Lower leg skin (tissue), 4 donors: ENCODE data around the gene FSD1. TPM values are rescaled to one million over a fixed set of nuclear protein-coding genes. Genes with fewer than 3 reads are reported as not detected.

Experiments used
- DNase-seq, 2 donors: peaks; one replicate each; pipeline ENCODE4 v3.0.0-alpha.2; 2019; ENCODE audit warnings: low spot score in 2 of 2
- H3K4me3 ChIP-seq: fragments of 200-600 bp; sonication (generic); 2 replicates; pipeline ENCODE4 v1.5.1; 2017; ENCODE audit warnings: mild to moderate bottlenecking, low read depth; ENCODE audit not compliant: poor library complexity, severe bottlenecking
- CTCF ChIP-seq, 3 donors: fragments of 450-650 bp; IDR thresholded peaks; one replicate each; pipeline ENCODE4 v1.5.1; 2016; ENCODE audit warnings: antibody characterized with exemption in 3 of 3, mild to moderate bottlenecking in 3 of 3, moderate library complexity in 2 of 3
- POLR2A ChIP-seq, 2 donors: fragments of 450-650 bp; IDR thresholded peaks; one replicate each; pipeline ENCODE4 v1.6.1; 2016 to 2017; ENCODE audit warnings: antibody characterized with exemption in 2 of 2, mild to moderate bottlenecking in 1 of 2, moderate library complexity in 1 of 2
- WGBS, 2 donors: methylation state at CpG; one replicate each; pipeline ENCODE4 v1.1.5; 2018; 5-methylcytosine and 5-hydroxymethylcytosine counted together
- intact Hi-C: fragments of 100-400 bp; cut with DNase I; formaldehyde crosslinking; loops from one replicate; pipeline ENCODE4 v1.15.0; 2023; ENCODE audit warnings: low total_unique reads
- total RNA-seq, 4 donors: library from RNA; depleted of rRNA; stranded (reverse); fragments of >200 nt; gene quantifications; one replicate each; pipeline ENCODE4 v1.1.0, GENCODE V29; 2016

Gene FSD1
- total RNA-seq, 4 donors from 2014 or later: 0.16 to 0.64 TPM; not detected in 2

- no peak overlapping the region for H3K4me3 ChIP-seq
- intact Hi-C loops: no loop called here
- WGBS, 2 donors: 15 to 45% methylated on average over 12 to 15 of the region's 21 CpGs
- no peak for TF ChIP-seq CTCF (IDR thresholded peaks at IDR 0.05)
- no peak for TF ChIP-seq POLR2A (IDR thresholded peaks at IDR 0.05)
- DNase-seq: peak in 1 of 2 donors; percentile 92
These were observed 65.5 kb downstream of the FSD1 start for GRCh38 chr19:4369888-4370260.

- TF ChIP-seq POLR2A (IDR thresholded peaks at IDR 0.05) (no peak), CTCF (IDR thresholded peaks at IDR 0.05) (no peak)
- H3K4me3 ChIP-seq: no peak overlapping the region
- 76 to 78% methylated on average over 8 to 13 of the region's 15 CpGs for WGBS, 2 donors
- intact Hi-C loops: no loop called here
- DNase-seq: peak in 1 of 2 donors; percentile 83
These were observed 66.1 kb downstream of the FSD1 start for GRCh38 chr19:4370418-4371041.

DNA sequence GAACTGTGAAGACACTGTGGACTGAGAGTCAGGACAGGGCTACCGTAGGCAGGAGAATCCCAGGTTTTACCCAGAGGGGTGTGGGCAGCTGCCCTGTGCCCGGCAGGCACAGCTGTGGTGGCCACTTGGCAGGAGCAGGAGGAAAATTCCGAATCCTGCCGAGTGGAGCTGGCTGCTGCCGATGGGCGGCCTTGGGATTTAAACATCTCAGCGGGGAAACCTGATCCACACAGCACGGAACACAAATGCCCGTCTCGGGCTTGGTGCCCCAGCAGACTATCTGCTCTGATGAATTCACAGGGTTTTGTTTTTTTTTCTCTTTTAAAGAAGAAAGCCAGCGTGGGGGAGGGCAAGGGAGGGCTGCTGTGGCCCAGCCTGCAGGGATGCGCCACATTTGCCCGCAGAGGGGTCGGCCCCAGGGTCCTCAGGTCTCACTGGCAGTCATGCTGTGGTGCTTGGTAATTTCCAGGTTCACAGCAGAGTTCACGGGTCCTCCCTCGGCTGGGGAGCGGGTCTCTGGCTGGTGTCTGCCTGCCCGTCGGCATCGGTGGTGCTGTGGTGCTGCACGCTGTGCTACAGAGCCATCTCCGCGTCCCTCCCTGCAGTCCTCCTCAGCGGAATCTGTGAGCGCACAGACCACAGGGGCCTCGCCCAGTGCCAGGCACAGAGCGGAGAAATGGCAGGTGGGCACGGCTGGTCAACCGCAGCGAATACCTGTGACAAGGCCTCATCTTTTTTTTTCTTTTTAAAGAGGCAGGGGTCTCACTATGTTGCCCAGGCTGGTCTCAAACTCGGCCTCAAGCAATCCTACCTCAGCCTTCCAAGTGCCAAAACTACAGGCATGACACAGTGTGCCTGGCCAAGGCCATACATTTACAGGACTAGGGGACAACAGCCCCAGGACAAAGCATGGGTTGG, 67.1 kb downstream of the FSD1 start:
- no peak overlapping the region for H3K4me3 ChIP-seq
- TF ChIP-seq CTCF (IDR thresholded peaks at IDR 0.05): no peak
- TF ChIP-seq POLR2A (IDR thresholded peaks at IDR 0.05): no peak
- peak in 1 of 2 donors; percentile 85 for DNase-seq
- intact Hi-C loops: no loop called here
- 73 to 81% methylated on average over 26 to 31 of the region's 31 CpGs for WGBS, 2 donors

DNA sequence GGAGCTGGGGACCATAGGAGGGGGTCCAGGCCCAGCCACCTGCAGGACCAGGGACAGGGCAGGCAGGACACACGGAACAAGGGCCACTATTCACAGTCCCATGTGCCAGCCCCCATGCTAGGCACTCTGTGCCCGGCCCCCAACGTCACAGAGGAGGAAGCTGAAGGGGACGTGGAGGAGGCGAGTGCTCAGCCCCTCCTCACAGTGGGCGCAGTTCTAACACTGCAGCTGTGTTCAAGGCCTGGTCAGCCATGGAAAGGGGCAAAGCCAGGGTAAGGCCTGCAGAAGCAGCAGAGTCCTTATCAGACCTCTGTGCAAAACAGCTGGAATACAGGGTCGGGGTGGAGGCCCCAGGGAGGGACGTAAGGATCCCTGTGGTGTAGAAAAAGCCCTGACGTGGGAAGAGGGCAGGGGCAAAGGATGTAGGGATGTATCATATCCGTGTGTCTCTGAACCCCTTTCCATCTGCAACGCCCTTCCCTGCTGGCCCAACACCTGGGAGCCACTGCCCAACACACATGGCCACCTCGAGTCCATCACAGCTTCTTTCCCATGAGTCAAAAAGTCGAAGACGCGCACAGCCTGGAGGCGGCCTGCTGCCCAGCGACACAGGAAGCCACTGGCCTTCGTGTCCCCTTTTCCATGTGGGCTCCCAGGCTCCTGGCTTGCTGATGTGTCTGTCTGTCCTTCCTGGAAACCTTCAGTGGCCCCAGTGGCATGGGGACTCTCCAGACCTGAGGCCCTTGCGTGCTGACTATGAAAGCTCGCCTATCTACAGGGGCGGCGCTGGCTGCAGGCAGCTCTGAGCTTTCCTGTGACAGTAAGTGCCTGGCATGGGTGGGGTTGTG, 68.0 kb downstream of the FSD1 start:
- TF ChIP-seq POLR2A (IDR thresholded peaks at IDR 0.05) (no peak), CTCF (IDR thresholded peaks at IDR 0.05) (no peak)
- peak in 1 of 2 donors; percentile 85 for DNase-seq
- no peak overlapping the region for H3K4me3 ChIP-seq
- intact Hi-C loops: no loop called here
- 87% methylated on average over 22 of the region's 22 CpGs for WGBS, 2 donors

- H3K4me3 ChIP-seq: no peak overlapping the region
- DNase-seq: peak in 1 of 2 donors; percentile 83
- WGBS, 2 donors: 71 to 73% methylated on average over 5 to 8 of the region's 8 CpGs
- TF ChIP-seq CTCF (IDR thresholded peaks at IDR 0.05) (no peak), POLR2A (IDR thresholded peaks at IDR 0.05) (no peak)
- intact Hi-C loops: no loop called here
These were observed 68.6 kb downstream of the FSD1 start for GRCh38 chr19:4373013-4373367.

Other genes with a start within 250 kb of the FSD1 start
- gene ZBTB7A, start 237.7 kb upstream of the FSD1 start, total RNA-seq: 100 to 1,000 TPM; 138 to 162 (median 152) TPM
- gene MAP2K2, start 180.5 kb upstream of the FSD1 start, total RNA-seq: 100 to 1,000 TPM in 3 of 4 donors, 10 to 100 TPM in 1; 89.0 to 111 (median 106) TPM
- gene CREB3L3, start 151.0 kb upstream of the FSD1 start, total RNA-seq: not detected
- gene SIRT6, start 122.0 kb upstream of the FSD1 start, total RNA-seq: 10 to 100 TPM; 18.7 to 39.8 (median 32.9) TPM
- gene ANKRD24, start 121.9 kb upstream of the FSD1 start, total RNA-seq: 1 to 10 TPM in 2 of 4 donors, under 1 TPM in 1, not detected in 1; 0.22 to 3.2 (median 1.5) TPM
- 1 to 10 TPM in 1 of 4 donors, not detected in 3; 2.2 TPM for gene EBI3, start 75.1 kb upstream of the FSD1 start, total RNA-seq
- 10 to 100 TPM; 23.4 to 33.6 (median 28.3) TPM for gene YJU2, start 57.5 kb upstream of the FSD1 start, total RNA-seq
- gene SHD, start 25.3 kb upstream of the FSD1 start, total RNA-seq: not detected
- gene TMIGD2, start 2.2 kb upstream of the FSD1 start, total RNA-seq: not detected
- 100 to 1,000 TPM in 2 of 4 donors, 10 to 100 TPM in 2; 78.5 to 159 (median 122) TPM for gene STAP2, start 34.2 kb downstream of the FSD1 start, total RNA-seq
- 10 to 100 TPM in 1 of 4 donors, 1 to 10 TPM in 3; 4.4 to 10.6 (median 7.8) TPM for gene MPND, start 39.0 kb downstream of the FSD1 start, total RNA-seq
- 100 to 1,000 TPM; 109 to 117 (median 112) TPM for gene SH3GL1, start 95.9 kb downstream of the FSD1 start, total RNA-seq
- 10 to 100 TPM in 3 of 4 donors, 1 to 10 TPM in 1; 9.0 to 25.9 (median 12.6) TPM for gene CHAF1A, start 98.0 kb downstream of the FSD1 start, total RNA-seq
- 100 to 1,000 TPM in 2 of 4 donors, 10 to 100 TPM in 2; 77.0 to 161 (median 111) TPM for gene UBXN6, start 153.2 kb downstream of the FSD1 start, total RNA-seq
- 10 to 100 TPM; 20.9 to 36.4 (median 30.1) TPM for gene HDGFL2, start 167.7 kb downstream of the FSD1 start, total RNA-seq
- 10 to 100 TPM; 10.6 to 55.1 (median 24.2) TPM for gene PLIN4, start 213.9 kb downstream of the FSD1 start, total RNA-seq
- gene PLIN5, start 230.6 kb downstream of the FSD1 start, total RNA-seq: 10 to 100 TPM in 1 of 4 donors, 1 to 10 TPM in 3; 1.0 to 21.2 (median 5.3) TPM
- gene LRG1, start 235.4 kb downstream of the FSD1 start, total RNA-seq: 1 to 10 TPM; 1.8 to 9.9 (median 2.7) TPM